H1 (cell line): ENCODE results near the gene CADM1. TPM values are rescaled to one million over a fixed set of nuclear protein-coding genes. Genes with fewer than 3 reads are reported as not detected.

Experiments used
- BCL11A ChIP-seq, 2 experiments: IDR thresholded peaks; one replicate each; pipeline ENCODE4 v1.6.1; 2011; ENCODE audit warnings: low read depth in 2 of 2, low read length in 2 of 2, mild to moderate bottlenecking in 2 of 2
- CBX5 ChIP-seq: fragments of 300-800, 300-1000 bp; sonication (generic); IDR thresholded peaks from 2 replicates; pipeline ENCODE4 v1.7.1; 2016; ENCODE audit warnings: antibody characterized with exemption, low read length, low read depth
- GABPA ChIP-seq: IDR thresholded peaks from 2 replicates; pipeline ENCODE4 v1.6.1; 2011; ENCODE audit warnings: mild to moderate bottlenecking, low read length, moderate library complexity, borderline replicate concordance; ENCODE audit not compliant: insufficient read depth
- HDAC6 ChIP-seq: IDR thresholded peaks from one replicate; pipeline ENCODE4 v1.7.1; 2012; ENCODE audit warnings: low read depth, mild to moderate bottlenecking, inconsistent platforms, low read length, moderate library complexity
- JUND ChIP-seq: IDR thresholded peaks from 2 replicates; pipeline ENCODE4 v1.6.1; 2011; ENCODE audit warnings: mild to moderate bottlenecking, improper control_type of control experiment, low read length
- SIRT6 ChIP-seq: IDR thresholded peaks from one replicate; pipeline ENCODE4 v1.7.1; 2012; ENCODE audit warnings: low read length, inconsistent platforms
- SIX5 ChIP-seq: IDR thresholded peaks from 2 replicates; pipeline ENCODE4 v1.6.1; 2011; ENCODE audit warnings: mild to moderate bottlenecking, low read depth, low read length
- SP4 ChIP-seq: IDR thresholded peaks from 2 replicates; pipeline ENCODE4 v1.6.1; 2012; ENCODE audit warnings: low read length, inconsistent platforms
- polyA plus RNA-seq, 7 experiments: library from polyadenylated mRNA; depleted of rRNA in 3 of 7; stranded (reverse) in 5 of 7; unstranded in 2 of 7; fragments of >200 nt in 5 of 7; fragments of 200-250 nt in 2 of 7; gene quantifications; 1 replicate in 5 of 7; 2 replicates in 1 of 7; 4 replicates in 1 of 7; pipeline versions ENCODE4 v1.2.1 to v1.2.3, GENCODE V29; 2011 to 2013; ENCODE audit warnings: missing spikeins in 2 of 7, mixed read lengths in 2 of 7
- total RNA-seq: library from RNA; stranded (reverse); fragmentation: NEBNext Ultra II Directional; extraction: Animal tissue kit (Norgen Biotek cat#: 25700); gene quantifications from 2 replicates; pipeline ENCODE4 v1.2.1, GENCODE V29; 2021
- TF ChIP-seq, protein P1 (sequence below): fragments of 300-600 bp; sonication (generic); IDR thresholded peaks from 2 replicates; pipeline ENCODE4 v1.7.1; 2012; ENCODE audit warnings: low read length, moderate library complexity, mild to moderate bottlenecking, inconsistent platforms; ENCODE audit not compliant: insufficient replicate concordance
- TF ChIP-seq, protein P2 (sequence below): IDR thresholded peaks from 2 replicates; pipeline ENCODE4 v1.6.1; 2011; ENCODE audit warnings: low read depth, mild to moderate bottlenecking, low read length; ENCODE audit not compliant: insufficient read depth

CADM1 gene
- total and polyA plus RNA-seq, 2 of the 8 experiments (the other 6 are each of a cell fraction or from before 2014, with no cell fraction given), result 8.3 to 25.3 TPM

DNA sequence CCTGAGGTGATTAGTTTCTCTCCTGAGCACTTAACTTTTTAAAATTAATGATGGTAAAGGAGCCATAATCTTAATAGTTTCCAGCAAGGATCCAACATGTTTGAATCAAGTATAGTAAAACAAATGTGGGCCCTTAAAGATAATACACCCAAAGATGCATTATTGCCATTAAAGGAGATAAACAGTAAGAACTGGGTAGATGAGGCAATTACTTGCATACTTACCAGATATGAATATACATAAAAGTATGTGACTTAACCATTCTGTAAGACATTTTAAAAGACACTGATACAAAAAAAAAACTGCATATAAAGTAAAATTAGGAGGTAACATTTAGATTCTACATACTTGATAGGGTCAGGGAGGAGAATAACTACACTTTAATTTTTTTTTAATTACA is 48.2 kb downstream of the CADM1 start (continued):
- TF ChIP-seq, protein P1, sequence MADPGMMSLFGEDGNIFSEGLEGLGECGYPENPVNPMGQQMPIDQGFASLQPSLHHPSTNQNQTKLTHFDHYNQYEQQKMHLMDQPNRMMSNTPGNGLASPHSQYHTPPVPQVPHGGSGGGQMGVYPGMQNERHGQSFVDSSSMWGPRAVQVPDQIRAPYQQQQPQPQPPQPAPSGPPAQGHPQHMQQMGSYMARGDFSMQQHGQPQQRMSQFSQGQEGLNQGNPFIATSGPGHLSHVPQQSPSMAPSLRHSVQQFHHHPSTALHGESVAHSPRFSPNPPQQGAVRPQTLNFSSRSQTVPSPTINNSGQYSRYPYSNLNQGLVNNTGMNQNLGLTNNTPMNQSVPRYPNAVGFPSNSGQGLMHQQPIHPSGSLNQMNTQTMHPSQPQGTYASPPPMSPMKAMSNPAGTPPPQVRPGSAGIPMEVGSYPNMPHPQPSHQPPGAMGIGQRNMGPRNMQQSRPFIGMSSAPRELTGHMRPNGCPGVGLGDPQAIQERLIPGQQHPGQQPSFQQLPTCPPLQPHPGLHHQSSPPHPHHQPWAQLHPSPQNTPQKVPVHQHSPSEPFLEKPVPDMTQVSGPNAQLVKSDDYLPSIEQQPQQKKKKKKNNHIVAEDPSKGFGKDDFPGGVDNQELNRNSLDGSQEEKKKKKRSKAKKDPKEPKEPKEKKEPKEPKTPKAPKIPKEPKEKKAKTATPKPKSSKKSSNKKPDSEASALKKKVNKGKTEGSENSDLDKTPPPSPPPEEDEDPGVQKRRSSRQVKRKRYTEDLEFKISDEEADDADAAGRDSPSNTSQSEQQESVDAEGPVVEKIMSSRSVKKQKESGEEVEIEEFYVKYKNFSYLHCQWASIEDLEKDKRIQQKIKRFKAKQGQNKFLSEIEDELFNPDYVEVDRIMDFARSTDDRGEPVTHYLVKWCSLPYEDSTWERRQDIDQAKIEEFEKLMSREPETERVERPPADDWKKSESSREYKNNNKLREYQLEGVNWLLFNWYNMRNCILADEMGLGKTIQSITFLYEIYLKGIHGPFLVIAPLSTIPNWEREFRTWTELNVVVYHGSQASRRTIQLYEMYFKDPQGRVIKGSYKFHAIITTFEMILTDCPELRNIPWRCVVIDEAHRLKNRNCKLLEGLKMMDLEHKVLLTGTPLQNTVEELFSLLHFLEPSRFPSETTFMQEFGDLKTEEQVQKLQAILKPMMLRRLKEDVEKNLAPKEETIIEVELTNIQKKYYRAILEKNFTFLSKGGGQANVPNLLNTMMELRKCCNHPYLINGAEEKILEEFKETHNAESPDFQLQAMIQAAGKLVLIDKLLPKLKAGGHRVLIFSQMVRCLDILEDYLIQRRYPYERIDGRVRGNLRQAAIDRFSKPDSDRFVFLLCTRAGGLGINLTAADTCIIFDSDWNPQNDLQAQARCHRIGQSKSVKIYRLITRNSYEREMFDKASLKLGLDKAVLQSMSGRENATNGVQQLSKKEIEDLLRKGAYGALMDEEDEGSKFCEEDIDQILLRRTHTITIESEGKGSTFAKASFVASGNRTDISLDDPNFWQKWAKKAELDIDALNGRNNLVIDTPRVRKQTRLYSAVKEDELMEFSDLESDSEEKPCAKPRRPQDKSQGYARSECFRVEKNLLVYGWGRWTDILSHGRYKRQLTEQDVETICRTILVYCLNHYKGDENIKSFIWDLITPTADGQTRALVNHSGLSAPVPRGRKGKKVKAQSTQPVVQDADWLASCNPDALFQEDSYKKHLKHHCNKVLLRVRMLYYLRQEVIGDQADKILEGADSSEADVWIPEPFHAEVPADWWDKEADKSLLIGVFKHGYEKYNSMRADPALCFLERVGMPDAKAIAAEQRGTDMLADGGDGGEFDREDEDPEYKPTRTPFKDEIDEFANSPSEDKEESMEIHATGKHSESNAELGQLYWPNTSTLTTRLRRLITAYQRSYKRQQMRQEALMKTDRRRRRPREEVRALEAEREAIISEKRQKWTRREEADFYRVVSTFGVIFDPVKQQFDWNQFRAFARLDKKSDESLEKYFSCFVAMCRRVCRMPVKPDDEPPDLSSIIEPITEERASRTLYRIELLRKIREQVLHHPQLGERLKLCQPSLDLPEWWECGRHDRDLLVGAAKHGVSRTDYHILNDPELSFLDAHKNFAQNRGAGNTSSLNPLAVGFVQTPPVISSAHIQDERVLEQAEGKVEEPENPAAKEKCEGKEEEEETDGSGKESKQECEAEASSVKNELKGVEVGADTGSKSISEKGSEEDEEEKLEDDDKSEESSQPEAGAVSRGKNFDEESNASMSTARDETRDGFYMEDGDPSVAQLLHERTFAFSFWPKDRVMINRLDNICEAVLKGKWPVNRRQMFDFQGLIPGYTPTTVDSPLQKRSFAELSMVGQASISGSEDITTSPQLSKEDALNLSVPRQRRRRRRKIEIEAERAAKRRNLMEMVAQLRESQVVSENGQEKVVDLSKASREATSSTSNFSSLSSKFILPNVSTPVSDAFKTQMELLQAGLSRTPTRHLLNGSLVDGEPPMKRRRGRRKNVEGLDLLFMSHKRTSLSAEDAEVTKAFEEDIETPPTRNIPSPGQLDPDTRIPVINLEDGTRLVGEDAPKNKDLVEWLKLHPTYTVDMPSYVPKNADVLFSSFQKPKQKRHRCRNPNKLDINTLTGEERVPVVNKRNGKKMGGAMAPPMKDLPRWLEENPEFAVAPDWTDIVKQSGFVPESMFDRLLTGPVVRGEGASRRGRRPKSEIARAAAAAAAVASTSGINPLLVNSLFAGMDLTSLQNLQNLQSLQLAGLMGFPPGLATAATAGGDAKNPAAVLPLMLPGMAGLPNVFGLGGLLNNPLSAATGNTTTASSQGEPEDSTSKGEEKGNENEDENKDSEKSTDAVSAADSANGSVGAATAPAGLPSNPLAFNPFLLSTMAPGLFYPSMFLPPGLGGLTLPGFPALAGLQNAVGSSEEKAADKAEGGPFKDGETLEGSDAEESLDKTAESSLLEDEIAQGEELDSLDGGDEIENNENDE, result no peak
- TF ChIP-seq SP4 (no peak), JUND (no peak), CBX5 (no peak), HDAC6 (no peak), BCL11A (IDR thresholded peaks at IDR 0.05; ENCODE audit: low read depth in 2 of 2, low read length in 2 of 2) (no peak), GABPA (no peak), SIRT6 (no peak), SIX5 (no peak)
- TF ChIP-seq, protein P2, sequence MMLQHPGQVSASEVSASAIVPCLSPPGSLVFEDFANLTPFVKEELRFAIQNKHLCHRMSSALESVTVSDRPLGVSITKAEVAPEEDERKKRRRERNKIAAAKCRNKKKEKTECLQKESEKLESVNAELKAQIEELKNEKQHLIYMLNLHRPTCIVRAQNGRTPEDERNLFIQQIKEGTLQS, result no peak
